SK-N-SH (cell line): ENCODE measurements around the gene TACC2. TPM values are rescaled to one million over a fixed set of nuclear protein-coding genes. Genes with fewer than 3 reads are reported as not detected.

Experiments used
- CTCF ChIA-PET: fragments of 300-600, 350-600 bp; formaldehyde crosslinking; extraction: SDS; loops from one replicate; lab custom pipeline; 2021; lab: Yijun Ruan, JAX
- POLR2A ChIA-PET: fragments of 350-600 bp; sonication (Branson Sonifier 250); formaldehyde crosslinking; extraction: SDS; loops from one replicate; lab custom pipeline; 2020; ENCODE audit warnings: antibody characterized with exemption, inconsistent platforms; lab: Yijun Ruan, JAX
- DNase-seq: peaks from one replicate; pipeline ENCODE4 v3.0.0; 2012
- H2AFZ ChIP-seq: fragments of 200-600 bp; sonication (generic); 2 replicates; pipeline ENCODE4 v1.8.1; 2016; ENCODE audit warnings: antibody characterized with exemption, mild to moderate bottlenecking, low read depth
- H3F3A ChIP-seq: fragments of 200-600 bp; sonication (generic); replicated peaks from 2 replicates; pipeline ENCODE3; 2016; ENCODE audit warnings: antibody characterized with exemption, mild to moderate bottlenecking; ENCODE audit not compliant: insufficient read depth
- H3K27ac ChIP-seq, 2 experiments: fragments of 200-500 bp in 1 of 2; fragments of 200-600 bp in 1 of 2; sonication (Bioruptor generic) in 1 of 2; sonication (generic), shearing (Covaris generic) in 1 of 2; 2 replicates each; pipeline versions ENCODE4 v1.5.1 to v1.6.1; 2014 to 2016; ENCODE audit warnings: low read depth in 2 of 2, inconsistent platforms in 1 of 2, low read length in 1 of 2, mild to moderate bottlenecking in 1 of 2, mixed read lengths in 1 of 2
- H3K27me3 ChIP-seq: fragments of 200-600 bp; sonication (generic), shearing (Covaris generic); 2 replicates; pipeline ENCODE4 v1.6.1; 2016; ENCODE audit warnings: mixed run types; ENCODE audit not compliant: insufficient read depth
- H3K36me3 ChIP-seq, 2 experiments: fragments of 200-500 bp in 1 of 2; fragments of 200-600 bp in 1 of 2; sonication (Bioruptor generic) in 1 of 2; sonication (generic) in 1 of 2; replicated peaks in 1 of 2; 2 replicates each; pipeline versions ENCODE3 to v1.5.1; 2014 to 2016; ENCODE audit warnings: low read length in 1 of 2, mild to moderate bottlenecking in 1 of 2; ENCODE audit not compliant: insufficient read depth in 2 of 2, control insufficient read depth in 1 of 2
- H3K4me1 ChIP-seq, 2 experiments: fragments of 200-500 bp in 1 of 2; fragments of 200-600 bp in 1 of 2; sonication (Bioruptor generic) in 1 of 2; sonication (generic), shearing (Covaris generic) in 1 of 2; 2 replicates each; pipeline versions ENCODE4 v1.5.1 to v1.6.1; 2014 to 2016; ENCODE audit warnings: low read depth in 1 of 2, low read length in 1 of 2, mixed run types in 1 of 2; ENCODE audit not compliant: insufficient read depth in 2 of 2, control insufficient read depth in 1 of 2
- H3K4me2 ChIP-seq: fragments of 200-600 bp; sonication (generic), shearing (Covaris generic); 2 replicates; pipeline ENCODE4 v1.6.1; 2017; ENCODE audit warnings: mixed run types
- H3K4me3 ChIP-seq, 2 experiments: fragments of 200-500 bp in 1 of 2; fragments of 200-600 bp in 1 of 2; sonication (Bioruptor generic) in 1 of 2; sonication (generic), shearing (Covaris generic) in 1 of 2; 2 replicates each; pipeline versions ENCODE4 v1.5.1 to v1.8.1; 2014 to 2016; ENCODE audit warnings: low read depth in 2 of 2, inconsistent platforms in 1 of 2, low read length in 1 of 2, mild to moderate bottlenecking in 1 of 2, mixed read lengths in 1 of 2, moderate library complexity in 1 of 2
- H3K79me2 ChIP-seq: fragments of 200-600 bp; sonication (generic); 2 replicates; pipeline ENCODE4 v1.8.1; 2017; ENCODE audit warnings: mild to moderate bottlenecking; ENCODE audit not compliant: insufficient read depth
- H3K9ac ChIP-seq: fragments of 200-600 bp; sonication (generic); 2 replicates; pipeline ENCODE4 v1.6.1; 2017; ENCODE audit warnings: mixed run types
- H3K9me2 ChIP-seq: fragments of 200-600 bp; sonication (generic); 2 replicates; pipeline ENCODE4 v1.6.1; 2017; ENCODE audit warnings: mixed run types
- H3K9me3 ChIP-seq: fragments of 200-600 bp; sonication (generic); 2 replicates; pipeline ENCODE4 v1.6.1; 2017; ENCODE audit warnings: mixed run types, mild to moderate bottlenecking, moderate library complexity
- H4K20me1 ChIP-seq: fragments of 200-600 bp; sonication (generic); 2 replicates; pipeline ENCODE4 v1.6.1; 2017; ENCODE audit warnings: mild to moderate bottlenecking, mixed run types; ENCODE audit not compliant: insufficient read depth
- EP300 ChIP-seq, 2 experiments: IDR thresholded peaks; 2 replicates each; pipeline versions ENCODE4 v1.4.0 to v1.6.1; 2012; ENCODE audit warnings: borderline replicate concordance in 1 of 2, low read depth in 1 of 2, low read length in 1 of 2
- EZH2phosphoT487 ChIP-seq: fragments of 200-600 bp; sonication (generic); IDR thresholded peaks from 2 replicates; pipeline ENCODE4 v1.6.1; 2017; ENCODE audit warnings: low read depth, mixed run types, mild to moderate bottlenecking, antibody characterized with exemption, moderate library complexity, borderline replicate concordance
- FOXM1 ChIP-seq: IDR thresholded peaks from 2 replicates; pipeline ENCODE4 v1.4.0; 2012; ENCODE audit warnings: low read depth, mild to moderate bottlenecking
- GABPA ChIP-seq: IDR thresholded peaks from 2 replicates; pipeline ENCODE4 v1.4.0; 2012; ENCODE audit warnings: low read depth, mild to moderate bottlenecking
- RAD21 ChIP-seq: IDR thresholded peaks from 2 replicates; pipeline ENCODE4 v1.6.1; 2012; ENCODE audit warnings: mild to moderate bottlenecking, low read length
- RFX5 ChIP-seq: IDR thresholded peaks from 2 replicates; pipeline ENCODE4 v1.6.1; 2012; ENCODE audit warnings: mild to moderate bottlenecking, improper control_type of control experiment, low read length
- SMC3 ChIP-seq: IDR thresholded peaks from 2 replicates; pipeline ENCODE4 v1.6.1; 2012; ENCODE audit warnings: low read depth, low read length, improper control_type of control experiment
- TAF1 ChIP-seq: IDR thresholded peaks from 2 replicates; pipeline ENCODE4 v1.6.1; 2012; ENCODE audit warnings: low read depth, mild to moderate bottlenecking, low read length, moderate library complexity, borderline replicate concordance
- YY1 ChIP-seq: IDR thresholded peaks from 2 replicates; pipeline ENCODE4 v1.4.0; 2012; ENCODE audit warnings: low read depth, mild to moderate bottlenecking
- WGBS: methylation state at CpG from one replicate; pipeline ENCODE4 v1.1.6; 2017; ENCODE audit warnings: low lambda C conversion rate; 5-methylcytosine and 5-hydroxymethylcytosine counted together
- polyA plus RNA-seq, 3 experiments: library from polyadenylated mRNA; depleted of rRNA; stranded (reverse); fragments of >200 nt; gene quantifications; 2 replicates each; pipeline ENCODE4 v1.2.3, GENCODE V29; 2012
- TF ChIP-seq, protein P1 (sequence below): IDR thresholded peaks from 2 replicates; pipeline ENCODE4 v1.4.0; 2012; ENCODE audit warnings: low read depth
- TF ChIP-seq, protein P2 (sequence below): IDR thresholded peaks from 2 replicates; pipeline ENCODE4 v1.6.1; 2012; ENCODE audit warnings: mild to moderate bottlenecking, low read depth, low read length, moderate library complexity
- TF ChIP-seq, protein P3 (sequence below): fragments of 200-600 bp; sonication (generic); IDR thresholded peaks from 2 replicates; pipeline ENCODE4 v1.6.1; 2017; ENCODE audit warnings: antibody characterized with exemption, mild to moderate bottlenecking, moderate library complexity

The TACC2 gene
- polyA plus RNA-seq, 1 of the 3 experiments (the other 2 are of a cell fraction), result 8.8 TPM

DNA sequence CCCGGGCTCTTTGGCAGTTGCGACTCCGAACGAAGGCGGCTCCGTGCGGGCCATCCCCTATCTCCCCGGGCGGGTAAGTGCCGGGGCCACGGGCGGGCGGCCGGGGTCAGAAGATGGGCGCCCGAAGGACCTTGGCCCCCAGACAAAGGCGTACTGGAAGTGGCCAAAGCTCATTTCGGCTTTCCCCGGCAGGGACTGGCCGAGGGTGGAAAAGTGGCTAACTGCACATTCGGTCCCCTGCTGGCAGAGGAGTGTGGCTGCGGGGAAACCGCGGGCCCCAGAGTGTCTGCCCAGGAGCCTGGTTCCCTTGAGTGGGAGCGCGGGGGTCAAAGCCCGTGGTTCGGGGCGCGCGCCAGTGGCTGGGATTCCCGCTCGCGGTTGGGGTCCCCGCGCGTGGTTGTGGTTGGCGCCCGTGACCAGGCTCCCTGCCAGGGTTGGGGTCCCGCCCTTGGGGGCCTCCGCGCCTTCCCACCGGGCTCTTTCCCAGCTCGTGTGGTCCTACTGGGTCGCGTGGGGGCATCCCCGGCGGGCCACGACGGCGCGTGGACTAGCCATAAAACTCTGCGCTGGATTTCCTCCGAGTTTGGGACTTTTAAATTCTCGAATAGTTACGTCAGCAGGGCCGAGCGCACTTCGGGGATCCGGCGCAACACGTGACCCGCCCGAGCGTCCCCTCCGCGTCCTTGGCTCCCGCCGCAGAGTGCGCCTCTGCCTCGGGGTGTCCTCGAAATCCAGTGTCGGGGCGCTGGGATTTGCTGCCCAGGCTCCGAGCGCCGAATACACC is 124.4 kb downstream of the TACC2 start:
- WGBS, result 71% methylated on average over 44 of the region's 77 CpGs
- H3K79me2 ChIP-seq, result peaks cover 44% of the 10 kb centered on the region
- POLR2A ChIA-PET, result interaction anchor here (0.7 to 2.0 kb wide), 4 partner anchors 13 to 185 kb away, joined by 3 to 25 read pairs (median 5); partner anchors contain the start of gene ATE1

DNA sequence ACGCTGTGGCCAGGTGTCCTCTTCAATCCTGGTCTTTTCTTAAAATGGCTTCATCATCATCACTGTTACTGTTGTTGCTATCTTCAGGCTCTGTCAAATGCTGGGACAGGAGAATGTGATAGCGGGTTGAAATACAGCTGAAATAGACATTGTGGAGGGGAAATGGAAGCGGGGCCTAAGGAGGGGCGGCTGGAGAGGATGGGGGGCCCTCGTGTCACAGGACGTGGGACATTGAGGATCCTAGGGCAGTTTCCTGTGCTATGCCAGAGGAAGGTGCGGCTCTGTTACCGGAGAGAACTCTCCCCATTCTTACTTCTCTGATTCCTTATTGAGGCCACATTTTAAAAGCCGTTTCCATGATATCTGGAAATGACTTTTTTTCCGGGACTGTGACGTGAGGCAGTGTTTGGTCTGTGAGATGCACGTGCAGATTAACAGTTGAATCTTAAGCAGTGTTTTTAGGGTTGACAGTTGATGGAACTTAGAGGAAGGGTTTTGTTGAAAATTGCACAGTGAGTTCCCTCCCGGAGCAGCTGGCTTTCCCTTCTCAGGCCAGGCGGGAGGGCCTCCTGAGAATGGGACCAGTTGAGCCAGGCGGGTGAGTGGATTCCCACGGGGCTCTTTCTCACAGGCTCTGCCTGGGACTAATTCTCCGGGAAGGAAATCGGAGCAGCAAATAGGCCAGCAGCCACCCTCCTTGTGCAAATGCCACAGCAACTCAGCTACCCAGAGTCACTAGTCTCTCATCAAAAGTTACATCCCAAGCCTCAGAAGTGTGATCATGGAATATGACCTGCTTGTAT is 125.2 kb downstream of the TACC2 start:
- H3K9ac ChIP-seq, result peak overlapping the region; percentile 99; the same call in 1 of the 2 replicates
- no peak overlapping the region for H3K27ac ChIP-seq
- no peaks in the 10 kb centered on the region for H3K36me3 ChIP-seq
- H2AFZ ChIP-seq, result no peak overlapping the region
- no peaks in the 10 kb centered on the region for H3K27me3 ChIP-seq
- H4K20me1 ChIP-seq, result no peaks in the 10 kb centered on the region
- H3F3A ChIP-seq, result peaks cover 13% of the 10 kb centered on the region
- no peak for TF ChIP-seq FOXM1
- no peak for TF ChIP-seq EP300 (IDR thresholded peaks at IDR 0.05; ENCODE audit: borderline replicate concordance in 1 of 2, low read depth in 1 of 2, low read length in 1 of 2)
- TF ChIP-seq, protein P1, sequence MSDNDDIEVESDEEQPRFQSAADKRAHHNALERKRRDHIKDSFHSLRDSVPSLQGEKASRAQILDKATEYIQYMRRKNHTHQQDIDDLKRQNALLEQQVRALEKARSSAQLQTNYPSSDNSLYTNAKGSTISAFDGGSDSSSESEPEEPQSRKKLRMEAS, result no peak
- TF ChIP-seq TAF1, result no peak
- TF ChIP-seq, protein P2, sequence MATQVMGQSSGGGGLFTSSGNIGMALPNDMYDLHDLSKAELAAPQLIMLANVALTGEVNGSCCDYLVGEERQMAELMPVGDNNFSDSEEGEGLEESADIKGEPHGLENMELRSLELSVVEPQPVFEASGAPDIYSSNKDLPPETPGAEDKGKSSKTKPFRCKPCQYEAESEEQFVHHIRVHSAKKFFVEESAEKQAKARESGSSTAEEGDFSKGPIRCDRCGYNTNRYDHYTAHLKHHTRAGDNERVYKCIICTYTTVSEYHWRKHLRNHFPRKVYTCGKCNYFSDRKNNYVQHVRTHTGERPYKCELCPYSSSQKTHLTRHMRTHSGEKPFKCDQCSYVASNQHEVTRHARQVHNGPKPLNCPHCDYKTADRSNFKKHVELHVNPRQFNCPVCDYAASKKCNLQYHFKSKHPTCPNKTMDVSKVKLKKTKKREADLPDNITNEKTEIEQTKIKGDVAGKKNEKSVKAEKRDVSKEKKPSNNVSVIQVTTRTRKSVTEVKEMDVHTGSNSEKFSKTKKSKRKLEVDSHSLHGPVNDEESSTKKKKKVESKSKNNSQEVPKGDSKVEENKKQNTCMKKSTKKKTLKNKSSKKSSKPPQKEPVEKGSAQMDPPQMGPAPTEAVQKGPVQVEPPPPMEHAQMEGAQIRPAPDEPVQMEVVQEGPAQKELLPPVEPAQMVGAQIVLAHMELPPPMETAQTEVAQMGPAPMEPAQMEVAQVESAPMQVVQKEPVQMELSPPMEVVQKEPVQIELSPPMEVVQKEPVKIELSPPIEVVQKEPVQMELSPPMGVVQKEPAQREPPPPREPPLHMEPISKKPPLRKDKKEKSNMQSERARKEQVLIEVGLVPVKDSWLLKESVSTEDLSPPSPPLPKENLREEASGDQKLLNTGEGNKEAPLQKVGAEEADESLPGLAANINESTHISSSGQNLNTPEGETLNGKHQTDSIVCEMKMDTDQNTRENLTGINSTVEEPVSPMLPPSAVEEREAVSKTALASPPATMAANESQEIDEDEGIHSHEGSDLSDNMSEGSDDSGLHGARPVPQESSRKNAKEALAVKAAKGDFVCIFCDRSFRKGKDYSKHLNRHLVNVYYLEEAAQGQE, result no peak
- TF ChIP-seq GABPA, result no peak
- TF ChIP-seq SMC3, result no peak
- peaks cover 44% of the 10 kb centered on the region for H3K79me2 ChIP-seq
- WGBS, result 81% methylated on average over 18 of the region's 18 CpGs
- ChIA-PET CTCF (interaction anchor here (0.8 to 3.2 kb wide), 10 partner anchors 11 to 99 kb away, joined by 3 to 21 read pairs (median 8); no protein-coding TSS in a partner anchor), POLR2A (no interaction called here)
- peak overlapping the region; percentile 81 to 82; a peak in 3 of 4 replicates for H3K4me3 ChIP-seq
- H3K4me2 ChIP-seq, result peak overlapping the region; percentile 99
- peaks cover 6 to 31% of the 10 kb centered on the region in 2 experiments; a peak in 2 of 4 replicates for H3K4me1 ChIP-seq
- DNase-seq, result no peak
- no peaks in the 10 kb centered on the region for H3K9me3 ChIP-seq
- H3K9me2 ChIP-seq, result no peaks in the 10 kb centered on the region

More for the DNA sequence above, 124.4 kb downstream of the TACC2 start:
- Histone ChIP-seq H2AFZ (peak overlapping the region; percentile 98; the same call in 1 of the 2 replicates), H3K27ac (peak overlapping the region; percentile 75 to 79), H3K4me1 (peaks cover 6 to 31% of the 10 kb centered on the region in 2 experiments; a peak in 2 of 4 replicates), H4K20me1 (no peaks in the 10 kb centered on the region), H3K9ac (peak overlapping the region; percentile 99), H3K36me3 (no peaks in the 10 kb centered on the region), H3K27me3 (no peaks in the 10 kb centered on the region), H3K4me3 (peak overlapping the region; percentile 81 to 82), H3K9me3 (no peaks in the 10 kb centered on the region), H3K9me2 (no peaks in the 10 kb centered on the region), H3K4me2 (peak overlapping the region; percentile 99), H3F3A (peaks cover 13% of the 10 kb centered on the region)
- DNase-seq, result peak; percentile 94
- TF ChIP-seq TAF1 (peak; percentile 25; the same call in 1 of the 2 replicates), RAD21 (peak; percentile 53), SMC3 (peak; percentile 45), RFX5 (no peak), YY1 (no peak), EZH2phosphoT487 (no peak)
- TF ChIP-seq, protein P3, sequence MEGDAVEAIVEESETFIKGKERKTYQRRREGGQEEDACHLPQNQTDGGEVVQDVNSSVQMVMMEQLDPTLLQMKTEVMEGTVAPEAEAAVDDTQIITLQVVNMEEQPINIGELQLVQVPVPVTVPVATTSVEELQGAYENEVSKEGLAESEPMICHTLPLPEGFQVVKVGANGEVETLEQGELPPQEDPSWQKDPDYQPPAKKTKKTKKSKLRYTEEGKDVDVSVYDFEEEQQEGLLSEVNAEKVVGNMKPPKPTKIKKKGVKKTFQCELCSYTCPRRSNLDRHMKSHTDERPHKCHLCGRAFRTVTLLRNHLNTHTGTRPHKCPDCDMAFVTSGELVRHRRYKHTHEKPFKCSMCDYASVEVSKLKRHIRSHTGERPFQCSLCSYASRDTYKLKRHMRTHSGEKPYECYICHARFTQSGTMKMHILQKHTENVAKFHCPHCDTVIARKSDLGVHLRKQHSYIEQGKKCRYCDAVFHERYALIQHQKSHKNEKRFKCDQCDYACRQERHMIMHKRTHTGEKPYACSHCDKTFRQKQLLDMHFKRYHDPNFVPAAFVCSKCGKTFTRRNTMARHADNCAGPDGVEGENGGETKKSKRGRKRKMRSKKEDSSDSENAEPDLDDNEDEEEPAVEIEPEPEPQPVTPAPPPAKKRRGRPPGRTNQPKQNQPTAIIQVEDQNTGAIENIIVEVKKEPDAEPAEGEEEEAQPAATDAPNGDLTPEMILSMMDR, result peak; percentile 59
- CTCF ChIA-PET, result interaction anchor here (0.5 to 3.2 kb wide), 28 partner anchors 9 to 184 kb away, joined by 3 to 21 read pairs (median 6); partner anchors contain the start of gene NSMCE4A
